Left kidney (tissue), 8 donors: ENCODE measurements around the gene M1AP. TPM values are rescaled to one million over a fixed set of nuclear protein-coding genes. Genes with fewer than 3 reads are reported as not detected.
A peak's percentile ranks its signal among the peaks of the same experiment; 100 is the strongest.

Source experiments
- DNase-seq: peaks from one replicate; pipeline ENCODE4 v3.0.0-alpha.2; 2013
- long read RNA-seq, 8 donors: transcript quantifications; one replicate each; lab custom pipeline, GENCODE V29; 2026
- polyA plus RNA-seq: library from polyadenylated mRNA; unstranded; fragments of 120-200 nt; gene quantifications from one replicate; pipeline ENCODE4 v1.2.1, GENCODE V29; 2013; ENCODE audit not compliant: insufficient read length

The M1AP gene, protein sequence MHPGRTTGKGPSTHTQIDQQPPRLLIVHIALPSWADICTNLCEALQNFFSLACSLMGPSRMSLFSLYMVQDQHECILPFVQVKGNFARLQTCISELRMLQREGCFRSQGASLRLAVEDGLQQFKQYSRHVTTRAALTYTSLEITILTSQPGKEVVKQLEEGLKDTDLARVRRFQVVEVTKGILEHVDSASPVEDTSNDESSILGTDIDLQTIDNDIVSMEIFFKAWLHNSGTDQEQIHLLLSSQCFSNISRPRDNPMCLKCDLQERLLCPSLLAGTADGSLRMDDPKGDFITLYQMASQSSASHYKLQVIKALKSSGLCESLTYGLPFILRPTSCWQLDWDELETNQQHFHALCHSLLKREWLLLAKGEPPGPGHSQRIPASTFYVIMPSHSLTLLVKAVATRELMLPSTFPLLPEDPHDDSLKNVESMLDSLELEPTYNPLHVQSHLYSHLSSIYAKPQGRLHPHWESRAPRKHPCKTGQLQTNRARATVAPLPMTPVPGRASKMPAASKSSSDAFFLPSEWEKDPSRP
- 1.0 TPM for polyA plus RNA-seq
- long read RNA-seq, donor 1, result 0 reads
- long read RNA-seq, donor 2, result 0 reads
- long read RNA-seq, donor 3, result 0 reads
- long read RNA-seq, donor 4, result 0 reads
- long read RNA-seq, donor 5, result 0 reads
- long read RNA-seq, donor 6, result 0 reads
- long read RNA-seq, donor 7, result 0 reads
- long read RNA-seq, donor 8, result 0 reads

DNA sequence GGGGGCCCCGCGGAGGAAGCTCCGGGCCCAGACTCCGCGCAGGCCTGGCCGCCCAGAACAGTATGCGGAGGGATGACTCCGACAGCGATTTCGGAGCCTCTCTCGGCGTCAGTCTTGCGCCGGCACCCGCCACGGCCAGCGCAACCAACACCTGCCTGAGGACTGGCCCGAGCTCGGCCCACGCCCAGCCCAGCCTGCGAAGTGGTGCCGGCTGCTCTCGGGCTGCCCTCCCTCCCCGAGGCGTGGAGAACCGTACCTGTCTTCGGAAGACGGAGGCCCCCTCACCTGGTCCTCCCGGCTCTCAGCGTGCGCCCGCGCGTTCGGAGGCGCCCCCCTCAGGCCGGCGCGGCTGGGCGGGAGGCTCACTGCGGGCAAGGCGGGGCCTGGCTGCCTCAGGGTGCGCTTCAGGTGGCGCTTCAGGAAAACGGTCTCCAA, at the start of gene M1AP:
Gene M1AP, minus strand, starts transcription at position 322 of the 435 bp plus-strand sequence. CDS start 8,055 bp downstream, outside the sequence.
- DNase-seq, result no peak

DNA sequence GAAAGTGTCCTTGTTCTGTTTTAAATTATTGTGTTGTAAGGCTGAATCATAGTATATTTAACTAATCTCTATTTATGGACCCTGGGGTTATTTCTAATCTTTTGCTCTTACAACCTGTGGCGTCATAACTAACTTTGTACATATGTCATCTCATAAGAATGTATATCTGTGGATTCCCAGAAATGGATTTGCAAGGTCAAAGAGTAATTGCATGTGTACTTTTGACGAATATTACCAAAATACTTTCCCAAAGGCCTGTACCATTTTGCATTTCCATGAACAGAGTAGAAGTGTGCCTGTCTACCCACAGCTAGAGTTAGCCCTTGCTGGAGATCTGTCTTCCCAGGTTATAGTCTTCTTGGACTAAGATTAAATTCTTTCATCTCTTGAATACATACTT, 48.7 kb upstream of the M1AP start:
- no peak for DNase-seq

DNA sequence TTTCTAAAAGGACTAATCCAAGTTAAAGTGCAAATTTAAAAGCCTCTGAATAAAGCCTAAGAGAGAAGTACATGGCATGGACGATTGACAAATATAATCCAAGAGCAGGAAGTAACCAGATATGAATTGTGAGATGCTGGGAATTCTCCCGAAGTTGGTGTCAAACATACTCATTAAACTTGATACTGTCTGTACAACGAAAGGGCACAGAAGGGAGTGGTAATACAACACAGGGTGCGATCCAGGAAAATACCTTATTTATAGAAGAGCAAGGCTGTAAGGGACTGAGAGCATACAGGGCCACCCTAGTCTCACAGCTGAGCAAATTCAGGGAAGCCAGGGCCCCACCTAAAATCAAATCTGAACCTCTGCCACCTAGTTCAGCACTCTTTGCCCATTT, 47.5 kb upstream of the M1AP start:
- no peak for DNase-seq

DNA sequence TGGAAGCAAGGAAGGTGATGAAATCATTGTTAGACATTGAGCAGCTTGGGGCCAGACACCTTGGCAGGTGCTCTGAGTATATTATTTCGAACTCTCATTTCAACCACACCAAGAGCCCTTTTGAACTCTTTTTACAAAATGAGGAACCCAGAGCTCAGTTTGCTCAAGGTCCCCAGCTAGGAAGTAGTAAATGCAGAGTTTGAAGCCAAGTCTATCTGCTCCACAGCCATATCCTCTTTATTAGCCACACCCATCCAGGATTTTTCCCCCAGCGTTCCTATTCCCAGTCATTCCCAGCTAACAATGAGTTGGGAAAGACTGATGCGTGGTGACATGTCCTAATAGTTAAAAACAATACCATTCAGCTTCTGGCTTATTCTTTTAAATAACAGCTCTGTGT, 46.2 kb upstream of the M1AP start:
- DNase-seq, result no peak

DNA sequence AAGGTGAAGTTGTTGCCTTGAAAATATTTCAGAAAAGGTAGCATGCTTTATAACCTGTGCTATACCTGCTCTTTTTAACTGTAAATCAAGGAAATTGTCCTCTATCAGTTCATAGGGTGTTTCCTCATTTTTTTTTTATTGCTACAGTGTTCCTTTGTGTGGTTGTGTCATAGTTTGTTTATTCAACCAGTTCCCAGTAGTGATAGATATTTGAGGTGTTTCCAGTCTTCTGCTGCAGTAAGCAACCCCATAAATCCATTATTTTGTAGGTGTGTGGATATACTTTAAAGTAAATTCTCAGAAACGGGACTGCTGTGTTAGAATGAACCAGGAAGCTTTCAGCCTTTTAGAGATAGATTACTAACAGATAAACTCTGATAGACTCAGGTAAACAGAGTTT, 45.5 kb upstream of the M1AP start:
- DNase-seq, result no peak

DNA sequence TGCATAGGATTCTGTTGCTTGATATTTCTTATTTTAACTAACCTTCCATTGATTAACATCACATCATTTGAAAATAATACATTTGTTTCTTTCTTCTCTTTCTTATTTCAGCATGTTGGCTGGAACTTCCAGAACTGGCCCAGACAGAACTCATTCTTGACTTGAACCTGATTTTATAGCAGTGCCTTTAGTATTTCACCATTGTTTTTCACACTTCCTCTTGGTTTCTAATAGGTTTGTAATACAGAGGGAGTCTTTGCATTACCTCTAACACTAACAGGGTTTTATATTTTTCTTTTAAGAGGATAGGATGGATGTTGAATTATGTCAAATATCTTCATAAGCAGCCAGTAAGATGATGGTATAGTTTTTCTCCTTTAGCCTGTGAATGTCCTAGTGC, 45.1 kb upstream of the M1AP start:
- no peak for DNase-seq

DNA sequence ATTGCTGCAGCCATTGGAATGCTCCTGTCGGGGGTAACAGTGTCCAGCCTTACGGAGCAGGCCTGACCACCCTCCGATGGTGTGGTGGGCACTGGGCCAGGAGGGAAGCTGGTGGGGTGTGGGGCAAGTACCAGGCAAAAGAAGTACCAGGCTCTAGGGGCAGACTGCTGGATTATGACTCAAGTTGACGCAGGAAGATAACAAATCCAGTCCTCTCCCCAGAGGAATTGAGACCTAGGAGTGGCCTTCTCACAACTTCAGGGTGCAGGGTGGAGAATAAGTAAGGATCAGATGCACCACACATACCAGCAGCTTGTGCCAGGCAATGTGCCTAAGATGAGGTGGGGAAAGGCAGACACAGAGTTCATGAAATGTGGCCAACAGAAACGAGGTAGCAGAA, 43.8 kb upstream of the M1AP start:
- DNase-seq, result no peak

DNA sequence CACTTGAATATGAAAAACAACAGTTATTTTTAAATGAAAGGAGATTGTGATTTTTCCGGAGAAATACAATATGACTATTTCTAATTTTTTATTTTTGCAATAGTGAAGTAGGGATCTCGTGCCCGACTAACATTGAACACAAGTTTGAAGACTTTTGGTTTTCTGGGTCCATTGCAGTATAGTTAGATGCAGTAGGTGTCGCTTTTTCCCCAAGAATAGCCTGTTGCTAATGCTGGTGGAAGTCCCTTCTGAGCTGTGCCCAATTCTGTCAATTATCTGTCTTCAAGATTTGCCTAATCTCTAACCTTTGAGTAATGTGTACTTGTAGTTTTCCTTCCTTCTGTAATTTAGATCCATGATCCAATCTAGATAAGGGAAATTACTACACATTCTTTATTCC, 42.4 kb upstream of the M1AP start:
- peak; percentile 36 for DNase-seq

DNA sequence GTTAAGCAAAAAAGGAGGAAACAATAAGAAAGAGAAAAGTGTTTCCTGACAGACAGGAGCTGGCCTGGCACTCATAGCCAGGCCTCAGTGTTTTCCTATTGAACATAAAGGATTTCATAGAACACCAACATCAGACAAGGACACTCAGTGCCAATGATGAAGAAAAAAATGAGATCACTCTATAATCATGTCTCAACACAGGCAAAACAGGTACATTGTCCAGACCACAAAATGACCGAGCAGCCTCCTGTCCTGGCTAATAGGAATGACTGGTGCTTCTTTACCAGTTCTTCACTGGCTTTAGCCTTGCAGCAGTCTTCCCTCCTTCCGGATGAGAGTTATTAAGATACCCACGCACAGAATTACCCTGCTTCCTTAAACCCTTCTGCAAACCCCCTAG, 41.5 kb upstream of the M1AP start:
- DNase-seq, result no peak

DNA sequence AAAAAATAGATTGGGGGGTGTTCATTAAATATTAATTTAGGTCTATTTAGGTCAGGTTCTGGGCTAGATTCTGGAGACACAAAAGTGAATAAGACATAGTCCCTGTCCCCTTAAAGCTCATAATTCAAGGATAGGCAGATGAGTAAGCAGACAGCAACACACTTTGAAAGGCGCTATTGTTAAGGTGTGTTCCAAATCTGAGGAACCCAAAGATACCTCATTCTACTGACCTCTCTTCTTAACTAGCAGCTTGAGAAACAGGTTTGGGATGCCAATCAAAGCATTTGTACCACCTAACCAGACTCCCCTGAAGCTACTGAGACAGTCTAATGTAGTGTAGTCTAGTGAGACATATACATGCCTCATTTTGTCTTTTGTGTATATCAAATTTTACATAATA, 40.8 kb upstream of the M1AP start:
- no peak for DNase-seq

DNA sequence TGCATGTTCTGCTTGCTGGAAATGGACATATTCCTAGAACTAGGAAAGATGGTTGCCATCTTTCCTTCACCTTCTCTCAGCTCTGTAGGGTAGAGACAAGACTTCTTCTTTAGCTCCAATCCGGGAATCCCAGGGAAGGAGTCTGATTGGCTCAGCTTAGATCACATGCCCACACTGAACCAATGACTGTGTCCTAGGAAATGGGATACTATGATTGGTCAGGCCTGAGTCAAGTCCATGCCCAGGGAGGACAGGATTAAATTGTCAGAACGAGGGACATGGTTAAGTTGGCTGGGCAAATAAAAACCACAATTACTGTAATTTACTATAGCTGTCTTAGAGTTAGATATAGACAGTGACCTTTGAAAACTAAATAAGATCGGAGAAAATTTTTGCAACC, 37.3 kb upstream of the M1AP start:
- no peak for DNase-seq

DNA sequence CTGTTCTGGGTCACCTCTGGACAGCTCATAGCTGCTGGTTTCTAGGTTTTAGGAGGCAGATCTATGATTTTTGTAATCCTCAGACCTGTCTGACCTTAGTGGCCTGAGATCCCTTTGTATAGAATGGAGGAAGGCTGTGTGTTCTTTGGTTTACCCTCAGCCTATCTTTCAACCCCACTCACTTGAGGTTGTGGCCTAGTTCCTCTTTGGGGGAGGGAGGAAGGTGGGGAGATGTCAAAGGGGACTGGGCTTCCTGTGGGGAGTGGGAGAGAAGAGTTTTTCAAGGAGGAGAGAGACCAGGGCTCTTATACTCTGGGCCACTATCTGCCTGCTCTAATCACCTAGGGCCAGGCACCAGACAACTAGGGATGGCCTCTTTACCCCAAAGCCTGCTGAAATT, 34.4 kb upstream of the M1AP start:
- no peak for DNase-seq

DNA sequence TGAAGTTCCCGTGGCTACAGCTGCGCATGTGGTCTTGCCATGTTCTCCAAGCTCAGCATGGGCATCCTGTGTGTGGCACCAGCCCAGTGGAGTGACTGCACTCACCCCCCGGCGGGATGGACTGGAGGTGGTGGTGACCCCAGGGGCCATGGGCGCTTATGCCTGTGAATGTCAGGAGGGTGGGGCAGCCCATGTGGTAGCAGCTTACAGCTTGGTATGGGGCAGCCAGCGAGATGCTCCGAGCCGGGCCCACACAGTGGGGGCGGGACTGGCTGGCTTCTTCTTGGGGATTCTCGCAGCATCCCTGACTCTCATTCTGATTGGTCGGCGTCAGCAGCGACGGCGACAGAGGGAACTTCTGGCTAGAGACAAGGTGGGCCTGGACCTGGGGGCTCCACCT, 31.5 kb upstream of the M1AP start:
- no peak for DNase-seq

DNA sequence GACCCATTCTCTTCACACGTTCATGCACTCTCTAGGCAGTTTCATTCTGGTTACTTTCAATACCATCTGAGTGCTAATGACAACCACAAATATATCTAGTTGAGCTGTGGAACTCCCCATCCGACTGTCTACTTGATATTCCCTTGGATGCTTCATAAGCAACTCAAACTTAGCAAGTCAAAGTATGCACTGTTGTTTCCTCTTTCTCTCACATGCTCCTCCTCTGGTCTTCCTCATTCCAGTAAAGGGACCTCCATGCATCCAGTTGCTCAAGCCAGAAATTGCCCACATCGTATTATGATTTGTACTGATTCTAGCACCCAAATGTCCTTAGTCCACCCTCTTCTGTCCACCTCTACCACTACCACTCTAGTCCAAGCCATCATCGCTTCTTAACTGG, 28.2 kb upstream of the M1AP start:
- DNase-seq, result no peak

DNA sequence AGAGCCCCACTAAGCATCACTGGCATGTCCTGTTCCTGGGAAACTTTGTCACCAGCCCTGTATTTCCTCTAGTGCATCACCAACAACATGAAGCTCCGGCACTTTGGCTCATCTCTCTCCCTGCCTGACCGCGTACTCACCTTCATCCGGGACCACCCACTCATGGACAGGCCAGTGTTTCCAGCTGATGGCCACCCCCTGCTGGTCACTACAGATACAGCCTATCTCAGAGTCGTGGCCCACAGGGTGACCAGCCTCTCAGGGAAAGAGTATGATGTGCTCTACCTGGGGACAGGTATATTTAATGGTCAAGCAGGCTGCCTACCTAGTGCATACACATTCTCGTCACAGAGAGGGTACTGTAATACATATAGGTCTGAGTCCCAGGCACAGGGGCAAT, 27.0 kb upstream of the M1AP start:
- no peak for DNase-seq

DNA sequence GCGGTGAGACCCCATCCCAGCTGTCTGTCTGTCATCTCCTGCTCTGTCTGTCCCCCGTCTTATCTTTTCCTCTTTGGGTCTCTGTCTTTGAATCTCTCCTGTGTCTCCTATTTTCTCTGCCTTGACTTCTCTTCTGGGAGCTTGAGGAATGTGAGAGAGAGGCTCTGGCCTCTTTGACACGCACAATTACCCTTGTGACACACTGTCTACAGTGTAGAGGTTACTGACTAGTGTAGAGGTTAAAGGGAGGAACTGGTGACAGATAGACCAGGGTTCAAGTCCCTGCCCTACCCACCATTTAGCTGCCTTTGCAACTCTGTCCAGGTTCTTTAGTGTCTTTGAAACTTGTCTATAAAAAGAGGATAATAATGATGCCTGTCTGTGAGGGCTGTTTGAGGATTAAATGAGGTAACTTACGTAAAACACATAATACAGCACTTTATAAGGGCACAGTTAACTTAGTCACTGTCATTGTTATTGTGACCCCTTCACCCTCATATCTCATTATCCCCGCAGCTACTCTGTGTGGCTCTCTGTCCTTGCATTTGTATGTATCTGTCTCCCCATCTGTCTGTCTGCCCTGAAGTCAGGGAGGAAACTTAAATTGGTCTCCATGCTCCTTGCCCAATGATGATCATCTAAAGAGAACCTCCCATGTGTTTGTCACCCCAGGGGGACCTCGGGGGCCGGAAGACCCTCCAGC, 25.8 kb upstream of the M1AP start:
- peak; percentile 32 for DNase-seq

DNA sequence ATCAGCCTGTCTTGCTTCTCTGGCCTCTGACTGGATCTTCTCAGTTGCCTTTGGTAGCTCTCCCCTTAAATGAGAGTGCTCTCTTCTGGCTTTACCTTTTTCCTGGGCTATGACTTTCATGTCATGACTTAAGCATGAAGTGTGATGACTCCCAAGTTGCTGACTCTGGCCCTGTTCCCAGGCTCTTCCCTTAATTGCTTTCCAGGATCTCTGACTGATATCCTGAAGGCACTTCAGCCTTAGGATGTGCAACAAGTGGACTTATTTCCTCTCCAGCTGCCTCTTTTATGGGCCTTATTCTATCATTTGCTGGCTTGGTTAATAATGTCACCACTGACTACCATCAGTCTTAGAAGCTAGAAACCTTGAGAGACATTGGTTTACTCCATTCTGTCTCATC, 23.3 kb upstream of the M1AP start:
- DNase-seq, result no peak

DNA sequence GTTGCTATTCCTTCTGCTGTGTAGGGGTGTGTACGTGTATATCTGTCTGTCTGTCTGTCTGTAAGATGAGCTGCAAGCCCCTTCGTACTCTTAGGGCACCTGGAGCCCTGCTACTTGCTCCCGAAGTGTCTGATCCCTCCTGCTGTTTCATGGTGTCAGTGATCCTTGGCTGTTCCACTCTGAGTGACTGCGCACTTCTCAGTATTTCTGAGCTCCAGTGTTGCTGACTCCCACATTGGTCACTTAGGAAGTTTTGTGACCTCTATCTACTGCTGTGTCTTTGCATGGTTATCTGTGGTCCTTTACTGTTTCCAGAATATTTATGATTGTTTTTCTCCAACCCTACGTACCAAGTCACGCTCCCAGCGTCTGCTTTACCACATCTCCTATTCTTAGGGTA, 22.1 kb upstream of the M1AP start:
- DNase-seq, result no peak

DNA sequence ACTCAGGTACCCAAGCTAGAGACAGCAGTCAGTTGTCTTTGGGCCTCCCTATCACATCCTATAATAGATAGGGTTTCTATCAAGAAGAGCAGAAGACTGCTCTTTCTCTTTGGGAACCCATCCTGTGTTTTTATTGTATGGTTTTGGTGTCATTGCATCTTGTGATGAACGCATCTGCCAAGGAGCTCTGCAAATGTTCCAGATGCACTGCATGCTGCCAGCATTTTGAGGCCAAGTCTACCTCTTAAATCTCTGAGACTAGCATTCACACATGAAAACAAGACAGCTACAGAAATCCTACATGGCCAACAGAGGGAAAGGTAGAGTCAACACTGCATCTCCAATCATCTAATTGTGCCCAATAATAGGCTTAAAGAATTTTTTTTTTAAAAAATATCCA, 20.0 kb upstream of the M1AP start:
- no peak for DNase-seq

DNA sequence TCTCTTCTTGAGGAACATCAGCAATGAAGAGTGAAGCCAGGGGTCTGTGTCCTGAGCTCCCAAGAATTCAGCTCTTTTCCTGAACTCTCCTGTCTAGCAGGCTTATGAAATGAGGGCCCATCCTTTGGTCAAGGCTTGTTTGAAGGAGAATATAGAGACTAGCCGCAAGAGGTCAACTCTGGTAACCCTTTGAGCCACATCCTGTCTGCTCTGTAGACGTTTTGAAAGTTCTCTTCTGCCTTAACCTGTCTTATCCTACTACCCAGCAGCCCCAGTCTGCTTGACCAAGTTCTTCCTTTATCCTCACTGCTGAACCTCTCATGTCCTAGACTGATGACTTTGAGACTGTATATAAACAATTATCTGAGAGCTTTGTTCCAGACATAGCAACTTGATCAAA, 11.3 kb upstream of the M1AP start:
- DNase-seq, result no peak

DNA sequence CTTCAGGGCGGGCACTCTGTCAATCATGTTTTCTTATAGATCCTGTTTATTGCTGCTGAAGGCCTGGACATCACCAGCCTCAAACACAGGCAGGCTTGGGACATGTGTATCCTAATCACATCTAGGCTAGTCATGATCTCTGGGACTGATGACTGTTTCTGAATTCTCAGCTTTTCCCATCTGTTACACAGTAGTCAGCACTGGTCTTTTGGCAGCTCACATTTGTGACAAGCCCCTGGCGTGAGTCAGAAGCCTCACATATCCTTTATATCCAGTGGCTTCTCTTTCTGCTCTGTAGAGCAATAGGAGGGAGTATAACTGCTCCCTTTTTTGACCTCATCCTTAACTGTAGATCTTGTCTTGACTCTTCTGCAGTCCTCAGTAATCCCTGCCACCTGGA, 10.4 kb upstream of the M1AP start:
- no peak for DNase-seq

DNA sequence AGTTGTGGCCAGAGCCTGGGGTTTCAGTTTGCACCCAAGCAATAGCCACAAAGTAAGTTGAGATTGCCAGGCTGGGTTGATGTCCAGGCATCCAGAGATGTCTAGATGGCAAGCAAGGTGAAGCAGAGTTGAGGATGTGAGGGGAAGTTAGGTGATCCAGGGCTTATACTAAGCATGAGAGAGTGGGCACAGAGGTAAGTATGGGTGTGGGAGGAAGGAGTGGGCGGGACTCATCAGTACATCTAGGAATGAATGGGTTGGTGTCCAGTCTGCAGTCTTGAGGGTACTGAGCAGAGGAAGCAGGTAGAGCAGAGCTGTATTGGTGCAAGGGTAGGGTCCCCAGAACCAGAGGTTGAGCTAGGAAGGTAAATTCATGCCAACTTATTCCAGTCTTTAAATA, 7.4 kb upstream of the M1AP start:
- DNase-seq, result no peak
